NCI-H1694 (cell line): ENCODE data around the gene TSLP.

Source experiments
- DNase-seq: peaks from one replicate; lab custom pipeline; 2025; lab: John Stamatoyannopoulos, UW

Gene TSLP

GRCh38 chr5:111099058-111099778 lies 27.7 kb downstream of the TSLP start:
- no peak for DNase-seq

- DNase-seq, result no peak
Measured at GRCh38 chr5:111106320-111106948, 34.9 kb downstream of the TSLP start.

GRCh38 chr5:111107371-111107770 lies 35.9 kb downstream of the TSLP start:
- DNase-seq, result no peak

GRCh38 chr5:111111956-111112355 lies 40.4 kb downstream of the TSLP start:
- DNase-seq, result no peak

- DNase-seq, result no peak
Measured at GRCh38 chr5:111113678-111114077, 42.2 kb downstream of the TSLP start.

- DNase-seq, result no peak
Measured at GRCh38 chr5:111115229-111115628, 43.7 kb downstream of the TSLP start.

GRCh38 chr5:111116550-111116949 lies 45.0 kb downstream of the TSLP start:
- no peak for DNase-seq

GRCh38 chr5:111117136-111117535 lies 45.6 kb downstream of the TSLP start:
- no peak for DNase-seq

- DNase-seq, result no peak
Measured at GRCh38 chr5:111119221-111119620, 47.7 kb downstream of the TSLP start.

GRCh38 chr5:111119856-111120255 lies 48.3 kb downstream of the TSLP start:
- DNase-seq, result no peak

- no peak for DNase-seq
Measured at GRCh38 chr5:111120911-111121310, 49.4 kb downstream of the TSLP start.

- DNase-seq, result no peak
Measured at GRCh38 chr5:111121926-111122325, 50.4 kb downstream of the TSLP start.

GRCh38 chr5:111122398-111122797 lies 50.9 kb downstream of the TSLP start:
- DNase-seq, result no peak

GRCh38 chr5:111124793-111125192 lies 53.3 kb downstream of the TSLP start:
- DNase-seq, result no peak

GRCh38 chr5:111126896-111127295 lies 55.4 kb downstream of the TSLP start:
- DNase-seq, result no peak
